ENCODE results near the gene XYLT1.

- TF ChIP-seq CTCF (IDR thresholded peaks at IDR 0.05; ENCODE audit: low read depth, low read length) (no peak), EZH2phosphoT487 (IDR thresholded peaks at IDR 0.05; ENCODE audit: low read depth) (no peak)
Observed at GRCh38 chr16:17320009-17320408, 150.8 kb downstream of the XYLT1 start.

All from OCI-LY3 (cell line).